Skeletal muscle satellite cell (primary cell): ENCODE results near the gene CHST12. TPM values are rescaled to one million over a fixed set of nuclear protein-coding genes. Genes with fewer than 3 reads are reported as not detected.

Experiments
- H3K27me3 ChIP-seq: 2 replicates; pipeline ENCODE4 v1.7.0; 2013; ENCODE audit warnings: low read length; ENCODE audit not compliant: control insufficient read depth, insufficient read depth
- H3K36me3 ChIP-seq: 2 replicates; pipeline ENCODE4 v1.7.0; 2013; ENCODE audit warnings: mild to moderate bottlenecking, control low read depth, low read length; ENCODE audit not compliant: insufficient read depth
- H3K4me1 ChIP-seq: 2 replicates; pipeline ENCODE4 v1.7.0; 2013; ENCODE audit warnings: low read length; ENCODE audit not compliant: control insufficient read depth, insufficient read depth
- H3K4me2 ChIP-seq: 2 replicates; pipeline ENCODE4 v1.7.0; 2013; ENCODE audit warnings: mild to moderate bottlenecking, low read length
- H3K4me3 ChIP-seq: 2 replicates; pipeline ENCODE4 v1.7.0; 2013; ENCODE audit warnings: low read length
- H3K9ac ChIP-seq: 2 replicates; pipeline ENCODE4 v1.7.0; 2013; ENCODE audit warnings: mild to moderate bottlenecking, low read depth, low read length, moderate library complexity
- H3K9me3 ChIP-seq: replicated peaks from 2 replicates; pipeline ENCODE4 v1.7.0; 2013; ENCODE audit warnings: mild to moderate bottlenecking, control low read depth, low read length
- total RNA-seq: library from RNA; depleted of rRNA; stranded (reverse); fragments of >200 nt; gene quantifications from 2 replicates; pipeline ENCODE4 v1.2.3, GENCODE V29; 2012; rRNA removed

Gene CHST12
- 2.0 and 6.3 TPM in 2 replicates for total RNA-seq

GRCh38 chr7:2403014-2403717, at the start of gene CHST12:
Gene CHST12, plus strand, starts transcription at chr7:2403611. Its CDS starts 29,029 bp downstream, at chr7:2432640.
- no peaks in the 10 kb centered on the region for H3K27me3 ChIP-seq
- H3K36me3 ChIP-seq: no peaks in the 10 kb centered on the region
- H3K4me3 ChIP-seq: peak within 1 kb of the TSS; percentile 87
- H3K4me2 ChIP-seq: peak within 1 kb of the TSS; percentile 100
- peaks cover 24% of the 10 kb centered on the region for H3K4me1 ChIP-seq
- no peaks in the 10 kb centered on the region for H3K9me3 ChIP-seq
- H3K9ac ChIP-seq: peak within 1 kb of the TSS; percentile 91

DNA sequence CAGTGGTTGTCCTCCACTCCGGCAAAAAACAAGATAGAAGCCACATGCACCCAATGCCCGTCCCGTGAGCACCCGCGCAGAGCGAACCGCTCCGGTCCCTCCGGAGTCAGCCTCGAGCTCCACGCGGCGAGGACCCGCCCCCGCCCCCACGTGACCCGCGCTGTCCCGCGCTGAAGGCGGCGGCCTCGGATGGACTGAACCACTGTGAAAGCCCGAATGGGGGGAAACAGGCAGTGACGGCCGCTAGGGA, 49.5 kb upstream of the CHST12 start:
- peak overlapping the region; percentile 98 for H3K9ac ChIP-seq
- peaks cover 15% of the 10 kb centered on the region for H3K4me1 ChIP-seq
- no peaks in the 10 kb centered on the region for H3K9me3 ChIP-seq
- H3K36me3 ChIP-seq: peaks cover 24% of the 10 kb centered on the region
- no peaks in the 10 kb centered on the region for H3K27me3 ChIP-seq
- H3K4me3 ChIP-seq: peak overlapping the region; percentile 98
- H3K4me2 ChIP-seq: peak overlapping the region; percentile 88

GRCh38 chr7:2354186-2354938, 49.0 kb upstream of the CHST12 start, which contains the start of gene EIF3B:
Gene EIF3B, plus strand, starts transcription at chr7:2354827. Its CDS starts 95 bp downstream, at chr7:2354922.
- Histone ChIP-seq H3K4me3 (peak within 1 kb of the TSS; percentile 98), H3K4me1 (peaks cover 18% of the 10 kb centered on the region), H3K36me3 (peaks cover 29% of the 10 kb centered on the region), H3K4me2 (peak within 1 kb of the TSS; percentile 88), H3K9ac (peak within 1 kb of the TSS; percentile 98), H3K27me3 (no peaks in the 10 kb centered on the region), H3K9me3 (no peaks in the 10 kb centered on the region)

DNA sequence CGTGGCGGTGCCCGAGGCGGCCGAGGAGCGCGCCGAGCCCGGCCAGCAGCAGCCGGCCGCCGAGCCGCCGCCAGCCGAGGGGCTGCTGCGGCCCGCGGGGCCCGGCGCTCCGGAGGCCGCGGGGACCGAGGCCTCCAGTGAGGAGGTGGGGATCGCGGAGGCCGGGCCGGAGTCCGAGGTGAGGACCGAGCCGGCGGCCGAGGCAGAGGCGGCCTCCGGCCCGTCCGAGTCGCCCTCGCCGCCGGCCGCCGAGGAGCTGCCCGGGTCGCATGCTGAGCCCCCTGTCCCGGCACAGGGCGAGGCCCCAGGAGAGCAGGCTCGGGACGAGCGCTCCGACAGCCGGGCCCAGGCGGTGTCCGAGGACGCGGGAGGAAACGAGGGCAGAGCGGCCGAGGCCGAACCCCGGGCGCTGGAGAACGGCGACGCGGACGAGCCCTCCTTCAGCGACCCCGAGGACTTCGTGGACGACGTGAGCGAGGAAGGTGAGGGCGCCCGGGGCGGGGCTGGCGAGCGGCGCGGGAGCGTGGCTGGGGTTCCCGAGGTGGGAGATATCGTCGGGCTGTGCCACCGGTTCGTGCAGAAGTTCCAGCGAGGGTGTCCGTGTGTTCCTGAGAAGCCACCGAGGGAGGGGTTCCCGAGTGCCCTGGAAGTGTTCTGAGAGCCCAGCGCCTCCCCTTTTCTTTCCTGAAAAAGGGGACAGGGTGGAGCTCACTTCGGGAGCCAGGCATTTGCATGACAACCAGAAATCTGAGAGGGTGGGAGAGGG, 48.3 kb upstream of the CHST12 start:
- Histone ChIP-seq H3K4me2 (peak overlapping the region; percentile 88), H3K36me3 (peaks cover 37% of the 10 kb centered on the region), H3K4me1 (peaks cover 22% of the 10 kb centered on the region), H3K9ac (peak overlapping the region; percentile 98), H3K4me3 (peak overlapping the region; percentile 98), H3K9me3 (no peaks in the 10 kb centered on the region), H3K27me3 (no peaks in the 10 kb centered on the region)

DNA sequence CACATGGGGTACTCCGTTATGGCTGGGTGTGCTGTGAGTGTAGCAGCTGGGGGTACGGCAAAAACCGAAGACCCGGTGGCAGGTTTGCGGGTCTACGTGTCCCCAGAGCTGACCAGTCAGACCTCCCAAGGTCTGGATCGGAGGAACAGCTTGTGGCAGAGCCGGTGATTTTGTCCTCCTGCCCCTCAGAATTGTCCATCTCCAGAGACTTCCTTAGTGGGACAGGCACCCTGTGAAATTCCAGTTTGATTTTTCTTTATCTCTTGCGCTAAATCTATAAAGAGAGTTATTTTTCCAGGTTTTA, 47.8 kb upstream of the CHST12 start:
- peaks cover 22% of the 10 kb centered on the region for H3K4me1 ChIP-seq
- H3K4me3 ChIP-seq: peak overlapping the region; percentile 98
- peak overlapping the region; percentile 88 for H3K4me2 ChIP-seq
- no peaks in the 10 kb centered on the region for H3K27me3 ChIP-seq
- peaks cover 42% of the 10 kb centered on the region for H3K36me3 ChIP-seq
- H3K9me3 ChIP-seq: no peaks in the 10 kb centered on the region
- peak overlapping the region; percentile 98 for H3K9ac ChIP-seq

- Histone ChIP-seq H3K36me3 (peaks cover 53% of the 10 kb centered on the region), H3K4me2 (peak overlapping the region; percentile 88), H3K9ac (no peak overlapping the region), H3K27me3 (no peaks in the 10 kb centered on the region), H3K4me1 (peaks cover 22% of the 10 kb centered on the region), H3K4me3 (peak overlapping the region; percentile 9), H3K9me3 (no peaks in the 10 kb centered on the region)
Measured at GRCh38 chr7:2357165-2357564, 46.2 kb upstream of the CHST12 start.

DNA sequence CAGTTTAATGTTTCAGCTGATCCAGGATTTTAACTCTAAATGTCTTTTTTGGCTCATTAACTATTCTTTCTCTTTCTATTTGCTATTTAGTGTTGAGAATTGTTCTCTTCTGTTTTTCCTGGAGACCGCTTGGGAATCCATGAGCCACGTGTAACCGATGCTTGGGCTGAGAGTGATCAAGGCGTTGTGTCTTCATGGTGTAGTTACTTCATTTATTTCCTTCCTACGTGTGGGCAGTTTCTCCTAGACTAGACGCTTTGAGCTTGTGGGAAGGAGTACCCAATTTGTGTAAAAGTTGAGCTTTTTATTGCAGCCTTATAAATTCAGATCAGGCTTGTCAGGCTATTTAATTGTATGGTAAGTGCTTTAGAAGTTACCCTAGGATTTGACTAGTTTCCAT, 45.8 kb upstream of the CHST12 start:
- Histone ChIP-seq H3K9me3 (no peaks in the 10 kb centered on the region), H3K4me1 (peaks cover 22% of the 10 kb centered on the region), H3K9ac (no peak overlapping the region), H3K27me3 (no peaks in the 10 kb centered on the region), H3K4me2 (peak overlapping the region; percentile 88), H3K36me3 (peaks cover 57% of the 10 kb centered on the region), H3K4me3 (no peak overlapping the region)

GRCh38 chr7:2358968-2359527, 44.4 kb upstream of the CHST12 start:
- Histone ChIP-seq H3K27me3 (no peaks in the 10 kb centered on the region), H3K36me3 (peaks cover 70% of the 10 kb centered on the region), H3K4me1 (peaks cover 16% of the 10 kb centered on the region), H3K9ac (no peak overlapping the region), H3K9me3 (no peaks in the 10 kb centered on the region), H3K4me2 (no peak overlapping the region), H3K4me3 (no peak overlapping the region)

- no peak overlapping the region for H3K9ac ChIP-seq
- no peaks in the 10 kb centered on the region for H3K27me3 ChIP-seq
- no peak overlapping the region for H3K4me3 ChIP-seq
- no peak overlapping the region for H3K4me2 ChIP-seq
- H3K9me3 ChIP-seq: no peaks in the 10 kb centered on the region
- peaks cover 16% of the 10 kb centered on the region for H3K4me1 ChIP-seq
- H3K36me3 ChIP-seq: peaks cover 75% of the 10 kb centered on the region
Measured at GRCh38 chr7:2359610-2360009, 43.8 kb upstream of the CHST12 start.

GRCh38 chr7:2360796-2361195, 42.6 kb upstream of the CHST12 start:
- H3K4me1 ChIP-seq: peaks cover 16% of the 10 kb centered on the region
- H3K4me3 ChIP-seq: no peak overlapping the region
- H3K4me2 ChIP-seq: no peak overlapping the region
- H3K36me3 ChIP-seq: peaks cover 85% of the 10 kb centered on the region
- no peaks in the 10 kb centered on the region for H3K9me3 ChIP-seq
- H3K27me3 ChIP-seq: no peaks in the 10 kb centered on the region
- H3K9ac ChIP-seq: no peak overlapping the region

- Histone ChIP-seq H3K9ac (no peak overlapping the region), H3K9me3 (no peaks in the 10 kb centered on the region), H3K36me3 (peaks cover 88% of the 10 kb centered on the region), H3K4me1 (peaks cover 7% of the 10 kb centered on the region), H3K4me3 (no peak overlapping the region), H3K27me3 (no peaks in the 10 kb centered on the region), H3K4me2 (no peak overlapping the region)
Measured at GRCh38 chr7:2362385-2363088, 40.9 kb upstream of the CHST12 start.
